ENCODE data around the gene MED15.
"Not testable (repeated sequence)": the region's sequence is repeated elsewhere in the genome, so short reads cannot be mapped to it uniquely, and the experiment has no call there.

Gene MED15

DNA sequence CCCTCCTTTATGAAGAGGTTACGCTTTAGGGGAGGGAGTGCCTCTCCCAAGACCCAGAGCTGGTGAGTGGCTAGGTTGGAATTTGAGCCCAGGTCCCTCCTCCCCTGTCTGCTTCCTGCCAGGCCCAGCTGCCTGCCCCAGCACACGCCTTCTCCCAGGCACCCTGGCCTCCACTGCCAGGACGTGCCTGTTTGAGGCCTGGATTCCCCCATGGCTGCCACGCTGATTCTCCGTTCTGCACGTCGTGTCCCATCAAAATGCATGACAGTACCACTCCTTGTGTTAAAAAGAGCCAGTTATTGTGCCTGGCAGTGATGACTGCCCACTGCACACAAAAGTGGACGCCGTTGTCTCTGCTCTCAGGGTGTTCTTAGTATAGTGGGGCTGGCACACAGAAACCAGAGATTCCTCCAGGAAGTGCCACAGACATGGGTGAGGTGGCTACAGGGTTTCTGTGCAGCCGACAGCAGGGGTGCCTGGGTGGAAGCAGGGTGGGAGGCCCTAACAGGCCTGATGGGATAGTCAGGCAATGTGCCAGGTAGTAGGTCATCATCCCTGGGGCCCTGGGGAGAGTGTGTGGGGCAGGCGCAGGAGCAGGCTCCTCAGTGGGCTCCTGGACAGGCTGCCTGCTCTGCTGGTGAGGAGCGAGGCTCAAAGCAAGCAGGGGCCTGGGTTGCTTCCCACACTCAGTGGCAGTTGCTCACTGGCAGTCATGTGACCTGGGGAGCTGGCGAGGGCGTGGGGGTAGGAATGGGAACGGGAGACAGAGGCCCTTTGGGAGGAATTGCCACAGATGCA is 24.2 kb downstream of the MED15 start:
- DNase-seq (ENCODE audit: low read depth in 2 of 2), result no peak

DNA sequence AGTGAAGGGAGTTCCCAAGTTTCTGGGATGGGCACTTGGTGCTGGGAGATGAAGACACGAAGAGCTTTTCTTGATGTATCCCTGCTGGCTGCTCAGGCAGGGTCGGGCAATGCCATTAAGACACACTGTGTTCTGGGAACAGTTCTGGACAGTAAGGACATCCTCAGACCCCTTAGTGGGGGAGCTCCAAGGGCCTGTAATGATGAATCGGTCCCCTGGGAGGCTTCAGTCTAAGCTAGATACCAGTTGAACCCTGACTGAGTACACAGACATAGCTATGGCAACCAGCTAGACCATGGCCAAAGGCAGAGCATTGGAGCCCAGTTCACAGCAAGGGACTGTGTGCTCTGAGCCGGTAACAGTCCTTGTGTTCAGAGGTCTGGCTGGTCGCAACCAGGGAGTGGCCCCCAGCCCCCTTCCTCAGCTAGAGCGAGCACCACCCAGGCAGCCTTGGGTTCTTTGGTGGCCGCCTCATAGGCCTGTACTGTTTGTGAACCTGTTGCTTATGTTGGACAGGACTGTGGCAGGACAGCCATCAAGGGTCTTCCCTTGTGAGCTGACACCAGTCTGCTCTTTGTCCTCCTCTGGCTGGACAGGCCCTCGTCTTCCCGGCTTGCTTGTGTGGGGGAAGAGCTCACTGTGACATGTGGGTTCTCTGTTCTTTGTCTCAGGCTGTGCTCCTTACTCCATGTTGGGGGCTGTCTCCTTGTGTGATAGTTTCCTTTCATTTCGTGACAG is 25.0 kb downstream of the MED15 start:
- no peak for DNase-seq (ENCODE audit: low read depth in 2 of 2)

DNA sequence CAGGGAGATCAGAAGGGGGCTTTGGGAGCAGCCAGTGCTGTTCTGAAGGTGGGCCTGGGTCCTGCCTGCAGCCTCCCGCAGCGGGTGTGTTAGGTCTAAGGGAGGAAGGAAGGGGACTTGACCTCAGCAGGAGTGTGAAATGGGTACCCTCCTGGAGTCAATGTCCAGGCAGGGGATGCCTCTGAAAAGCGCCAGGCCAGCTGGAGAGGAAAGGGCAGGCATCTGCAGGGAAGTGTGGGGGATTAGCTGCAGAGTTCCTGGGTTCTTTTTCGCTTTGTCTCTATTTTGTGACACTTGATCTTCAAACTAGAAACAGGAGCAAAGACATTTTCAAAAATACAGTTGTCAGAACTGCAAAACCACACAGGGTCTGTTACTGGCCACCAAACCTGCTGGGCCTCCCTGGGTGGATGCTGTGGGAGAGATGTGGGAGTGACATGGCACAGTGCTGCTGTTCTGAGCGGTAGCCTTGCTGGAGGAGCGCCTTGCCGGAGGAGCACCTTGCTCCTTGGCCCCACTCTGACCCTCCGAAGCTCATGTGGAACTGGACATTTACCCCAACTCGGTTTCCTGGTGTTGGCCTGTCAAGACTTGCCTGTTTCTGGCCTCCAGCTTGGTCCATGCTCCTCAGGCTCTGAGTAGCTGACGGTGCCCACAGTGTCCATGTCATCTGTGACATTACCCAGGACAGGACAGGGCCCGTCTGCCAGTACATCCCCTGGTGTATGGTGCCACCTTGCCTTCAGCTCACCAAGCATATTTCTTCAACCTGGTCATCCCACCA is 25.9 kb downstream of the MED15 start:
- DNase-seq (ENCODE audit: low read depth in 2 of 2), result no peak

DNA sequence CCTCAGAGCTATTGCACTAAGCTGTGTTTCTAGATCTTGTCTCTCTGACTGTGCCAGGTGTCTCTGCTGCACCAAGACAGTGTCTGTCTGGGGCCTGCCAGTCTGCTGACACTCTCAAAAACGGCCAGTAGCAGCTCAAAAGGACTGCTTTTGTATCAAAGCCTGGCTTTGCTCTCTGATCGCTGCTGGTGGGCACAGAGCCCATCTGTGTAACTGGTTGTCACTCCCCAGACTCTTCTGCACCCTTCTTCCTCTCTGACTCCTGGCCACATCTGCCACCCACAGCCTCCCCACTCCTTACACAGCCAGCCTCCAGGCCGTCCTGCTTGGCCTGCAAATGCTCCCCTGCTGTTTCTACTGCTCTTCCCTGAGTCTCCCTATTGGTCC is 26.5 kb downstream of the MED15 start:
- no peak for DNase-seq (ENCODE audit: low read depth in 2 of 2)

DNA sequence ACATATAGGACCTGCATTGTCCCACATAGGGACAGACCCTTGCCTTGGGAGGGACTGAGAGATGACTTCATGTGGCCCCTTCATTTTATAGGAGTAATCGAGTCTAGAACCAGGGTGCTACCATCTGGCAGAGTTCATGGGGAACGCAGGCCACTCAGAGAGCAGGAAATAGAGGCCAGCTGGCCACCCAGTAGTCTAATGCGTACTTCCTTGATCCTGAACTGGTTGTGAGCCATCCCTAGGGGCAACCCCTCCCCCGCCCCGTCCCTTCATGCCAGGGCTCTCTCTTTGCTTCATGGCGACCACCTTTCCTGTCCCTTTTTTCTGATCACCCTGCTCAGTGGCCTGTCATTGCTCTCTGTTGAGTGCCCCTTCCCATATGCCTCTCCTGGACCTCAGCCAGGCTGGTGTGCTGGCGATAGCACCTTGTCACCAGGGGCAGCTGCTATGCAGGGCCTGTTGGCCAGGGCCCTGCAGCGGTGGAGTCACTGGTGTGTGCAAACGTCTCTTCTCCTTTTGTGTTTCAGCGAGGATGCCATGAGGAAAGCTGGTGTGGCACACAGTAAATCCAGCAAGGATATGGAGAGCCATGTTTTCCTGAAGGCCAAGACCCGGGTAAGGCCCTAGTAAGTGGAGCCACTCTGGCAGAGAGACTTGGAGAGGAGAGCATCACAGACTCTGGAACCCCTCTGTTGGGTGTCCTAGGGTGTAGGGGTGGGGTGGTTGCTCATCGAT is 29.3 kb downstream of the MED15 start:
- DNase-seq (ENCODE audit: low read depth in 2 of 2), result no peak

DNA sequence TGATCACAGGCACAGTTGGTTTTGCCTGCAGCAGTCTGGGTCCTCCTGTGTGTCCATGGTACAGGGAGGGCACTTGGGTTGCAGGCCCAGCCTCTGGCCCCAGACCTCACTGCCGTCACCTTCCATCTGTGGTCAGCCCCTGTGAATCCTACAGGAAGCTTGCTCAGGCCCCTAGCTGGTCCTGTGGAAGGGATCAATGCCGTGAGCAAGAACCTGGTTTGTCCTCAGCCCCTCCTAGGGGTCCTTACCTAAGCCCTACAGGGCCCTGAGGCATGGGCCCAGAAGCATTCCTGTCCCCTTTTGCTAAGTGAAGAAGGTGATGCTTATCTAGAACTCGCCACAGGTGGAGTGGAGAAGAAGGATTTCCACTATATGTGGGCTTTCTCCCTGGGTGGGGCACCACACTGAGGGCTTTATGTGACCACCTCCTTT is 29.9 kb downstream of the MED15 start:
- no peak for DNase-seq (ENCODE audit: low read depth in 2 of 2)

DNA sequence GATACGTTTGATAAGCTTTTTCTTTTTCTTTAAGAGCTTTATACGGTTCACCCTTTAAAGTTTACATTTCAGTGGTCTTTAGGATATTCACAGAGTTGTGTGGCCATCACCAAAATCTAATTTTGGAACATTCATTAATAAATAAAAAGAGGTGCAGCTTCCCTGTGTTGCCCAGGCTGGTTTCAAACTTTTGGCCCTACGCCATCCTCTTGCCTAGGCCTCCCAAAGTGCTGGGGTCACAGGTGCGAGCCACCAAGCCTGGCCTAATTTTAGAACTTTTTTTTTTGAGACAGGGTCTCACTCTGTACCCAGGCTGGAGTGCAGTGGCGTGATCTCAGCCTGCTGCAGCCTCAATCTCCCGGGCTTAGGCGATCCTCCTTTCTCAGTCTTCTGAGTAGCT is 30.6 kb downstream of the MED15 start:
- no peak for DNase-seq (ENCODE audit: low read depth in 2 of 2)

DNA sequence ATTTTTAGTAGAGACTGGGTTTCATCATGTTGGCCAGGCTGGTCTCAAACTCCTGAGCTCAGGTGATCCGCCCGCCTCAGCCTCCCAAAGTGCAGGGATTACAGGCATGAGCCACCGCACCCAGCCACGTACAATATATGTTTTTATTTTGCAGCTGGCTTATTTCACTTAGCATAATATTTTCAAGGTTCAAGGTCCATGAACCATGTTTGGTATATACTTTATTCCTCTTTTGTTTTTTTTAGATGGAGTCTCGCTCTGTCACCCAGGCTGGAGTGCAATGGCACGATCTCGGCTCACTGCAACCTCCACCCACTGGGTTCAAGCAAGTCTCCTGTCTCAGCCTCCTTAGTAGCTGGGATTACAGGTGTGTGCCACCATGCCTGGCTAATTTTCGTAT is 31.5 kb downstream of the MED15 start:
- not testable (repeated sequence) for DNase-seq (ENCODE audit: low read depth in 2 of 2)

DNA sequence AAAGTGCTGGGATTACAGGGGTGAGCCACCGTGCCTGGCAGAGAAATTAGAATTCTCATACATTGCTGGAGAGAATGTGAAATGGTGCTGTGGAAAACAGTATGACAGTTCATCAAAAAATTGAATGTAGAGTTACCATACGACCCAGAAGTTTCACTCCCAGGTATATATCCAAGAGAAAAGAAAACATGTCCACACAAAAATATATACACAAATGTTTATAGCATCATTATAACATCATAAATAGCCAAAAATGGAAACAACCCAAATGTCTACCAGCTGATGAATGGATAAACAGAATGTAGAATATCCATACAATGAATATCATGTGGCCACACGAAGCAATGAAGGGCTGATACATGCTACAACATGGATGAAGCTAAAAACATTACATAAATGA is 34.6 kb downstream of the MED15 start:
- DNase-seq (ENCODE audit: low read depth in 2 of 2), result no peak

DNA sequence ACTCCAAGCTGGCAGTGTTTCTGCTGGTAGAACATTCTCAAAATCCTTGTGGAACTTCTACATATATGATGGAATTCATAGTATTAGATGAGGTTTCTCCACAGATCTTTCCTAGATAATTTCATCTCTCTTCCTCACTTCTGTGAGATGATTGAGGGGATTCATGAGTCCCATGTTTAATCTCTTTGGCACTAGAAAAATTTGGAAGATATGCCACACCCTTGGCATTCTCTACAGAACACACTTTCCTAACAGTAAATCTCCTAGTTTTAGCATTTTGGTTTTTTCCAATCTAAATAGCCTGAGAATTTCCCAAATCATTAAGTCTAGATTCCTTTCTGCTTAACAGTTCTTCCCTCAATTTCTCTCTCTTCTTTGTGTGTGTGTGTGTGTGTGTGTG is 35.3 kb downstream of the MED15 start:
- DNase-seq (ENCODE audit: low read depth in 2 of 2), result no peak

DNA sequence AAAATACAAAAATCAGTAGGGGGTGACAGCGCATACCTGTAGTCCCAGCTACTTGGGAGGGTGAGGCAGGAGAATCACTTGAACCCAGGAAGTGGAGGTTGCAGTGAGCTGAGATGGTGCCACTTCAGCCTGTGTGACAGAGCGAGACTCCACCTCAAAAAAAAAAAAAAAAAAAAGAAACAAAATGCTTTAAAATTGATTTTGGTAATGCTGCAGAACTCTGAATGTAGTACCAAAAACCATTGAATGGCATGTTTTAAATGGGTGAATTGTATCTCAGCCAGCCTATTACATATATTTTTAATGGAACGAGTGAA is 37.9 kb downstream of the MED15 start:
- not testable (repeated sequence) for DNase-seq (ENCODE audit: low read depth in 2 of 2)

DNA sequence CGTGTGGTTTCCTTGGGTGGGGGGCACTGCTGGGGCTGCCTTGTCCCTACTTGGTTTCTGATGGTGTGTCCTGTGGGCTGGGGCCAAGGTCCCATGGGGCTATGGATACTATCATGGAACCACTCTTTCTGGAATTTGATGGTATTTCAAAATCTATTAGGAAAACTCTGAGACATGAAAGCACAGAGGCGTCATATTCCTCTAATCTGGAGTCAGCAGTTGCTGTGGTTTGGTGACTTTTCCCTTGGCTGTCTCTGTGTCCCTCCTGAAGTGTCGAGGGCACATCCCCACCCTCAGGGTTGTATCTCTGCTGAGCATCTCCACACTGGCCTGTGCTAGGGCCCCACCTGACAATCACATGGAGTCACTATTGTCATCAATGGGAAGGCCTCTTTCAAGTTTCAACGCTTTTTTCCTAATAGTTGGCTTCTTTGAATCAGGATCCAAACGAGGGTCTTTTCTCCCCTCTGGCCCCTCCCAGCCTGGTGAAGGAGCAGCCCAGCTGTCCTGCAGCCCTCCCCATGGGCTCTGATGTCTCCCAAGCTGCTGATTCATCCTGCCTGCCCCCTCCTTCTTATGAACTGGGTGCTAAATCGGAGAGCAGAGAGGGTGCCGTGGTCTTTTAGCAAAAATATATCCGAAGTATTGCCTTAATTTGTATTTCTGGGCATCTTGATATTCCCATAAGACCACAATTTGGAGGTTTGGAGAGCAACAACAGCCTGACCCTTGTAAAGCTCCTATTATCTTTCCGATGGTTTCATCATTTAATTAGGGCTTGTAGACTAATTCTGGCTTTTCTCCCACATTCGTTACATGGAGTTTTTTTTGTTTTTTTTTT is 38.5 kb downstream of the MED15 start:
- no peak for DNase-seq (ENCODE audit: low read depth in 2 of 2)

DNA sequence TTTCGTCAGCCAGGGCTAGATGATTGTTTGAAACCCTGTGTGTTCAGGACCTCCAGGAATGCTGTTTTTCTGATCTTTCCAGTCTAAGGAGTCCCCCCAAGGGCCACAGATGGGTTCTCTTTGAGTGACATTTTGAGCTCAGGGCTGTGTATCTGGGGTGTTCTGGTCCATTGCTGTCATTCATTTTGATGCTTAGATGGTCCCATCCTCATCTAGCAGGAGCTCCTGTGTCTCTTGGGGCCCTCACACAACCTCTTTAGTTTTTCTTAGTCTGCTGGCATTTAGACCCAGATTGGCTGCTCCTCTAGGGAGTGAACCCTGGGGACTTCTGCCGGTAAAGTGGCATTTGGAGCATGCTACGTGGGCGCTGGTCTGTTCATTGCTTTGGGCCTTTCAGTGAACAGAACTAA is 39.1 kb downstream of the MED15 start:
- no peak for DNase-seq (ENCODE audit: low read depth in 2 of 2)

DNA sequence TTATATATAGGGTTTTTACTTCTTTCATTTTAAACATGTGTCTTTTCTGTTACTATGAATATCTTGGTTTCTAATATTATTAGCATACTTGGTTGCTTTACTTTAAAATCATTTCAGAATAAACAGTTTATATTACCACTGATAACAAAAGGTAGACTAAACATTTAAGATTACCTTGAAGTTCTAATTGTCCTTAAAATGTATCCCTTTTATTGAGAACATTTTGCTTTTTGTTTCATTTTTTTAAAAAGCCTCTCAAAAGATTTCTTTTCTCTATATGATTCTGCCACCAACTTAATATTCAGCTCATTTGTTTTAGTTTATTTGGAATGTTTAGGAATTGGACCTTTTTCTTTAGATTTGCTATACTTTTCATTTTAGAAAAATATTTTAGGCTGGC is 39.6 kb downstream of the MED15 start:
- no peak for DNase-seq (ENCODE audit: low read depth in 2 of 2)

DNA sequence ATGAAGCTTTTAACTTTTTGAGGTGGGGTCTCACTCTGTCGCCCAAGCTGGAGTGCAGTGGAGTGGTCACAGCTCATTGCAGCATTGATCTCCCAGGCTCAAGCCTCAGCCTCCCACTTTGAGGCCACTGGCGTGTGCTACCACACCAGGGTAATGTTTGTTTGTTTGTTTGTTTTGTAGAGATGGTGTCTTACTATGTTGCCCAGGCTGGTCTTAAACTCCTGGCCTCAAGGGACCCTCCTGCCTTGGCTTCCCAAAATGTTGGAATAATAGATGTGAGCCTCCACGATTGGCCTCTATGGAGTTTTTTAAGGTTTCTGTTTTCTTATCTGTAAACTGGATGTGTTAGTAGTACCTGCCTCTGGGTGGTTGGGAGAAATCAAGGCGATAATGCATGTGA is 41.4 kb downstream of the MED15 start:
- no peak for DNase-seq (ENCODE audit: low read depth in 2 of 2)

DNA sequence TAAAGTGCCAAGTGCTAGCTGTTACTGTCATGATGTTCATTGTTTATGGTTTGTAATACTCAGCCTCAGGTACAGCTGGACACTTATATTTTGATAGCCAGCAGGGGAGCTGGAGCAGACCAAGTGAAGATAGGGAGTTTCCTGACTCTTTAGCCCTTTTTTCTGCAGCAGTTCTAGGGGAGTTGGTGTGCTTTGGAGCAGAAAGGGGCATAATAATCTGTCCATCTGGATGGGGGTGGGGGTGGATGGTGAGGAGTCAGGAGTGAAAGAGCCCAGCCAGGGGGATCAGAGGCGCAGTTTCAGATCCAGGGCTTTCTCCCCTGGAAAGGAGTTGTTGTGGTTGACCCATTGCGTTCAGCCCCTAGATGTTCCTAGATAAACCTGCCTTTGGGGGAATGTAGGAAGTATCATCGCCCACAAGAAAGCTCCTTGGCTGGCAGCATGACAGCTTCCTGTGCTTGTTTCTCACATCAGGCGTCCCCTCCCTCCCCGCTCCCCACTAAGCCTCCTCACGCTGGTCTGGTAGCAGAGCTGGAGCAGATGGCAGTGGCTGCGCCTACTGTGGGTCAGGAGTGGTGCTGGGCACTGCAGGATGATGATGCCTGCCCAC is 41.9 kb downstream of the MED15 start:
- DNase-seq (ENCODE audit: low read depth in 2 of 2), result no peak

DNA sequence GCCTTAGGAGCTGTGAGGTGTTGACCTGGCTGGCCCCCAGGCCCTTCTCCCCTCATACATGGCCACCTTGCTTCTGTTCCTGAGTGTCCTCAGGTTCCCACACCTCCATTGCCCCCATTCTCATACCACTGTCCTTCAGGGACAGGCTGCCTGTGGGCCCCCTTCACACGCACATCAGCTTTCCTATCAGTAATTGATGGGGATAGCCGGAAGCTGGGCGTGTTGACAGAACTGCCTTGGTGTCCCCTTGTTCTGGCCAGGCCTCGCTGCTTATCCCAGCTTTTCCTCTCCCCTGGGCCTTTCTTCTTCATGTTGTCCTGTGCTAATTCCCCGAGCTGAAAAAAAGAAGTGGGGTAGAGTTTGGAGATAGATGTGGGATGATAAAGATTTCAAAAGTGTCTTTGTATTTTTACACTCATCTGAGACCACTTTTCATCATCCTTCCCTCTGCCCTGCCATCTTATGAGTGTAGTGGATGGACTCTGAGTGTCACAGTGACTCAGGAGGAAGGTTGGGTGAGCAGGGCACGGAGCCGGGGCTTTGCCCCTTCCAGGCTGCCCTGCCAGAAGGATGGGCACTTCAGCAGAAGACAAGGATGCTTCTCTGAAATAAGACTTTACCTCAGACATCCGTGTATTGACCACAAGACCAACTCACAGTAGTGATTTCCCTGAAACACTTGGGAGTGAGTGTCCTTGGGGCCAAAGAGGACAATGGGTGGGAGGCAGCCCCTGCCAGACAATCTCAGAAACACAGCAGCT is 42.8 kb downstream of the MED15 start:
- no peak for DNase-seq (ENCODE audit: low read depth in 2 of 2)

DNA sequence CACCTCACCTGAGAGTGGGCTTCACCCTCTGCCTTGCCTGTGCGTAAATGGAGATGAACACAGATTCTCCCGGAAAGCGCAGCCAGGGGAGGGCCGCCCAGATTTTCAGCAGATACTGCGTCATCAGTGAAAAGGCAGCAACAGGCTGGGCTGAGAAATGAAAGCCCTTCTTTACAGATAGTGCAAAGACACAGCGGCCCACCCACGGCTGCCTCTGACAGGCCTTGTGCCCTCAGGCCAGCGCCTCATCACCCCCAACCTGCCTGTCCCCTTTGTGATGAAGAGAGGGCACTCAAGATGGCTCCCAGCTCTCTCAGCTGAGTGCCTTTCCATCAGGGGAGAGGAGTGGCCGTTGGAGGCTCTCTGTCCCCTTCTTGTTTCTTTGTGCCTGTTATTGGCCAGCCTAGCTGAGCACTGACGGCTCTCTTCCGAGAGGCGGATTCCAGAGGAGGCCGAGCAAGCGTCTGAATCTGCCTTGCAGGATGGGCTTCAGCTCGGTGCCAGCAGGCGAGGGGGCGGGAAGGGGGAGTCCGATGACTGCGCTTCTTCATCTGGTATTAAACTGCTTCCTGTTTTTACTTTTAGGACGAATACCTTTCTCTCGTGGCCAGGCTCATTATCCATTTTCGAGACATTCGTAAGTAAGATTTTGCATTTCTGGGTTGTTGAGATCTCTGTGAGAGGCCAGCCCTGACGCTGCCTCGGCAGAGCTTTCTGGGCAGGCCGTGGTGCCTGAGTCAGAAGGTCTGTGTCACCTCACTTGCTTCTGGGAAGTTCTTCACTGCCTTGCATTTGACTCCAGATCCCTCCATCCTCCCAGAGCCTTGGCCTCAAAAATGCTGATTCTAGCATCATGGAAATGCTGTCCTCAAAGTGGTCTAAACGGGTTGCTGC is 43.7 kb downstream of the MED15 start:
- no peak for DNase-seq (ENCODE audit: low read depth in 2 of 2)

All from activated CD8-positive, alpha-beta memory T cell treated with anti-CD3 and anti-CD28 coated beads for 4 hours (primary cell).